Panc1 (cell line): ENCODE results near the gene CACNA1C. TPM values are rescaled to one million over a fixed set of nuclear protein-coding genes. Genes with fewer than 3 reads are reported as not detected.

ENCODE experiments used
- ATAC-seq: fragments of 200-7000 bp; cut with Tn5 transposase; 2 replicates; pipeline ENCODE4 v1.9.1; 2020; ENCODE audit warnings: mild to moderate bottlenecking, moderate library complexity
- BruUV-seq: library from RNA; stranded (reverse); fragments of 400-500 nt; replicated peaks from 2 replicates; lab custom pipeline; 2021; lab: Mats Ljungman, UMichigan
- CTCF ChIA-PET: fragments of 300-600 bp; sonication (Branson Sonifier 250); formaldehyde crosslinking; loops from one replicate; lab custom pipeline; 2022; ENCODE audit warnings: antibody characterized with exemption; lab: Charles Lee
- POLR2A ChIA-PET: fragments of 300-600 bp; sonication (Branson Sonifier 250); formaldehyde crosslinking; loops from one replicate; lab custom pipeline; 2022; ENCODE audit warnings: antibody characterized with exemption; lab: Charles Lee
- DNase-seq: peaks from one replicate; pipeline ENCODE4 v3.0.0-alpha.2; 2010; ENCODE audit warnings: low read depth, low spot score
- H3K27ac ChIP-seq: 2 replicates; pipeline ENCODE4 v1.5.1; 2011; ENCODE audit warnings: mild to moderate bottlenecking, low read length, inconsistent platforms
- H3K27me3 ChIP-seq: fragments of 200-500 bp; sonication (Bioruptor generic); 2 replicates; pipeline ENCODE4 v1.6.0; 2014; ENCODE audit warnings: low read length, inconsistent platforms; ENCODE audit not compliant: control insufficient read depth, insufficient read depth
- H3K36me3 ChIP-seq: fragments of 200-500 bp; sonication (Bioruptor generic); 2 replicates; pipeline ENCODE4 v1.5.1; 2014; ENCODE audit warnings: inconsistent platforms, mild to moderate bottlenecking, low read length, moderate library complexity; ENCODE audit not compliant: control insufficient read depth, insufficient read depth
- H3K4me1 ChIP-seq: 2 replicates; pipeline ENCODE4 v1.5.1; 2011; ENCODE audit warnings: inconsistent platforms, mild to moderate bottlenecking, low read length, moderate library complexity; ENCODE audit not compliant: control insufficient read depth, insufficient read depth
- H3K4me3 ChIP-seq, 2 experiments: 2 replicates each; pipeline ENCODE4 v1.5.1; 2011 to 2012; ENCODE audit warnings: low read depth in 2 of 2, low read length in 2 of 2, mild to moderate bottlenecking in 2 of 2, inconsistent platforms in 1 of 2, moderate library complexity in 1 of 2
- H3K9me3 ChIP-seq: fragments of 200-500 bp; sonication (Bioruptor generic); 2 replicates; pipeline ENCODE4 v1.5.1; 2014; ENCODE audit warnings: low read depth, mild to moderate bottlenecking, inconsistent platforms, low read length, moderate library complexity; ENCODE audit not compliant: control insufficient read depth, insufficient read depth
- POLR2AphosphoS5 ChIP-seq: IDR thresholded peaks from 2 replicates; pipeline ENCODE4 v1.6.1; 2012; ENCODE audit warnings: mild to moderate bottlenecking, low read depth, low read length, moderate library complexity
- SIN3A ChIP-seq: IDR thresholded peaks from 2 replicates; pipeline ENCODE4 v1.6.1; 2012; ENCODE audit warnings: low read depth, mild to moderate bottlenecking, low read length, moderate library complexity, borderline replicate concordance; ENCODE audit not compliant: insufficient read depth
- TCF7L2 ChIP-seq: IDR thresholded peaks from 2 replicates; pipeline ENCODE4 v1.6.1; 2011; ENCODE audit warnings: mild to moderate bottlenecking, low read depth, low read length, inconsistent platforms
- in situ Hi-C: cut with HindIII; loops from 2 replicates; pipeline ENCODE4 v1.10.0; 2016; ENCODE audit warnings: low sequenced_read_pairs, low pct_unique_long_range_greater_than_20kb
- intact Hi-C: fragments of 100-400 bp; cut with micrococcal nuclease; formaldehyde crosslinking; loops from one replicate; pipeline ENCODE4 v1.10.0; 2022; ENCODE audit not compliant: unreplicated experiment
- total RNA-seq: library from RNA; stranded (reverse); gene quantifications from one replicate; pipeline ENCODE4 v1.2.1, GENCODE V29; 2021; ENCODE audit not compliant: unreplicated experiment
- TF ChIP-seq, protein P1 (sequence below), 2 experiments: IDR thresholded peaks; 2 replicates each; pipeline ENCODE4 v1.6.1; 2011 to 2012; ENCODE audit warnings: low read depth in 2 of 2, control low read depth in 1 of 2, low read length in 1 of 2, mild to moderate bottlenecking in 1 of 2, moderate library complexity in 1 of 2; ENCODE audit not compliant: insufficient read depth in 1 of 2
- TF ChIP-seq, protein P2 (sequence below): fragments of 450-650 bp; IDR thresholded peaks from 2 replicates; pipeline ENCODE4 v1.5.1; 2017; ENCODE audit warnings: mild to moderate bottlenecking

Gene CACNA1C
- total RNA-seq, 1 experiment from 2014 or later: 0.03 TPM

DNA sequence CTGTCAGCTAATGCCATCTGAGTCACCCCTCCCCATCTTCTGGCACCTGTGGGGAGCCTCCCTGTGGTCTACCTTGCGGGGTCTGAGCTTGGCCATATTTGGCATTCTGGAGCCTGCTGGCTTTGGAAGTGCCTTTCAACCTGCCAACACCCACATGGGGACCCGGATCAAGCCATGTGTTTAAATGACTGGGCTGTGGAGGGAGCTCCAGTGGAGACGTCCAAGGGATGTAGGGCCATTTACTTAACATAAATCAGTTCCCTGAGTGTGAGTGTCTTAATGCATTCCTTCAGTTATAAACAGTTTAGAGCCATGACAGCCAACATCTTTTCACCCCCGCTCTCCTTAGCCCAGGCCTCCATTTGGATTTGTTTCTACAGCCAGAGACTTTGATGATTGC lies 22.0 kb downstream of the CACNA1C start:
- ChIA-PET POLR2A (no interaction called here), CTCF (no interaction called here)
- DNase-seq: no peak
- intact Hi-C loops (no loop called here), in situ Hi-C loops (no loop called here)
- Histone ChIP-seq H3K27me3 (no peaks in the 10 kb centered on the region), H3K4me3 (no peak overlapping the region), H3K9me3 (no peaks in the 10 kb centered on the region), H3K36me3 (no peaks in the 10 kb centered on the region), H3K27ac (no peak overlapping the region), H3K4me1 (no peaks in the 10 kb centered on the region)
- no TSS peak for BruUV-seq
- ATAC-seq: no peak
- TF ChIP-seq, protein P1, sequence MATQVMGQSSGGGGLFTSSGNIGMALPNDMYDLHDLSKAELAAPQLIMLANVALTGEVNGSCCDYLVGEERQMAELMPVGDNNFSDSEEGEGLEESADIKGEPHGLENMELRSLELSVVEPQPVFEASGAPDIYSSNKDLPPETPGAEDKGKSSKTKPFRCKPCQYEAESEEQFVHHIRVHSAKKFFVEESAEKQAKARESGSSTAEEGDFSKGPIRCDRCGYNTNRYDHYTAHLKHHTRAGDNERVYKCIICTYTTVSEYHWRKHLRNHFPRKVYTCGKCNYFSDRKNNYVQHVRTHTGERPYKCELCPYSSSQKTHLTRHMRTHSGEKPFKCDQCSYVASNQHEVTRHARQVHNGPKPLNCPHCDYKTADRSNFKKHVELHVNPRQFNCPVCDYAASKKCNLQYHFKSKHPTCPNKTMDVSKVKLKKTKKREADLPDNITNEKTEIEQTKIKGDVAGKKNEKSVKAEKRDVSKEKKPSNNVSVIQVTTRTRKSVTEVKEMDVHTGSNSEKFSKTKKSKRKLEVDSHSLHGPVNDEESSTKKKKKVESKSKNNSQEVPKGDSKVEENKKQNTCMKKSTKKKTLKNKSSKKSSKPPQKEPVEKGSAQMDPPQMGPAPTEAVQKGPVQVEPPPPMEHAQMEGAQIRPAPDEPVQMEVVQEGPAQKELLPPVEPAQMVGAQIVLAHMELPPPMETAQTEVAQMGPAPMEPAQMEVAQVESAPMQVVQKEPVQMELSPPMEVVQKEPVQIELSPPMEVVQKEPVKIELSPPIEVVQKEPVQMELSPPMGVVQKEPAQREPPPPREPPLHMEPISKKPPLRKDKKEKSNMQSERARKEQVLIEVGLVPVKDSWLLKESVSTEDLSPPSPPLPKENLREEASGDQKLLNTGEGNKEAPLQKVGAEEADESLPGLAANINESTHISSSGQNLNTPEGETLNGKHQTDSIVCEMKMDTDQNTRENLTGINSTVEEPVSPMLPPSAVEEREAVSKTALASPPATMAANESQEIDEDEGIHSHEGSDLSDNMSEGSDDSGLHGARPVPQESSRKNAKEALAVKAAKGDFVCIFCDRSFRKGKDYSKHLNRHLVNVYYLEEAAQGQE (IDR thresholded peaks at IDR 0.05; ENCODE audit: insufficient read depth in 1 of 2, low read depth in 2 of 2, low read length in 1 of 2): no peak
- no peak for TF ChIP-seq TCF7L2
- no peak for TF ChIP-seq SIN3A
- TF ChIP-seq, protein P2, sequence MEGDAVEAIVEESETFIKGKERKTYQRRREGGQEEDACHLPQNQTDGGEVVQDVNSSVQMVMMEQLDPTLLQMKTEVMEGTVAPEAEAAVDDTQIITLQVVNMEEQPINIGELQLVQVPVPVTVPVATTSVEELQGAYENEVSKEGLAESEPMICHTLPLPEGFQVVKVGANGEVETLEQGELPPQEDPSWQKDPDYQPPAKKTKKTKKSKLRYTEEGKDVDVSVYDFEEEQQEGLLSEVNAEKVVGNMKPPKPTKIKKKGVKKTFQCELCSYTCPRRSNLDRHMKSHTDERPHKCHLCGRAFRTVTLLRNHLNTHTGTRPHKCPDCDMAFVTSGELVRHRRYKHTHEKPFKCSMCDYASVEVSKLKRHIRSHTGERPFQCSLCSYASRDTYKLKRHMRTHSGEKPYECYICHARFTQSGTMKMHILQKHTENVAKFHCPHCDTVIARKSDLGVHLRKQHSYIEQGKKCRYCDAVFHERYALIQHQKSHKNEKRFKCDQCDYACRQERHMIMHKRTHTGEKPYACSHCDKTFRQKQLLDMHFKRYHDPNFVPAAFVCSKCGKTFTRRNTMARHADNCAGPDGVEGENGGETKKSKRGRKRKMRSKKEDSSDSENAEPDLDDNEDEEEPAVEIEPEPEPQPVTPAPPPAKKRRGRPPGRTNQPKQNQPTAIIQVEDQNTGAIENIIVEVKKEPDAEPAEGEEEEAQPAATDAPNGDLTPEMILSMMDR: no peak
- TF ChIP-seq POLR2AphosphoS5: no peak

DNA sequence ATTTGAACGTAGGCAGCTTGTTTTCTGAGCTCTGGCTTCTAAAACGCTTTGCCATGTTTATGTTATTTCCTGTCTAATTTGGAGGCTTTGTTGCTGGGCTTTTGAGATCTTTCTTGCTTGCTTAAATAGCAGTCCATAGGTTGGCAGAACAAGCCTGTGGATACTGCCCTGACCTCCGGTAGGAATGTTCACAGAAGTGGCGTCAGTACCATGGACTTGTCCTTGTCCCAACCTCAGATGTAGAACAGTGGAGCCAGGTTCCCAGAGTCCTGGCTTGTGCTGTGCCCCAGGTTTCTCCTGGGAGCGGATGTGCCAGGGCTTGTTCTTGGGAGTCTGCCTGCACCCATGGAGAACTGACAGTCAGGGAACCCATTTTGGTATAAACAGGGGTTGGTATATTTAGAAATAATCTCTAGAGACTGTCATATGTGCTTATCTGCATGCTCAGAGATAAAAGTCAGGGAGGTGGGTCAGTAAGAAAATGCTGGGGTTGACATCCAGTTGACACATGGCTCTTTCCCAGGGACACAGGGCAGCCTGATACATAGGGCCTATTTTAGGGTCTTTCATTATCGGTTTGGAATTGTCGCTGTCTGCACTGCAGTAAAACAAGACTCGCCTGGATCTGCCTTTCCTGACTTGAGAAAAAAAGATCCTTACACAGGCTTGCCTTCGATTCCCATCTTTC lies 22.9 kb downstream of the CACNA1C start:
- no peak overlapping the region for H3K4me3 ChIP-seq
- intact Hi-C loops (no loop called here), in situ Hi-C loops (no loop called here)
- TF ChIP-seq, protein P1 (IDR thresholded peaks at IDR 0.05; ENCODE audit: insufficient read depth in 1 of 2, low read depth in 2 of 2, low read length in 1 of 2): no peak
- TF ChIP-seq TCF7L2 (no peak), POLR2AphosphoS5 (no peak), SIN3A (no peak)
- TF ChIP-seq, protein P2: no peak
- POLR2A ChIA-PET: no interaction called here
- no peak overlapping the region for H3K27ac ChIP-seq
- H3K36me3 ChIP-seq: no peaks in the 10 kb centered on the region
- BruUV-seq: no TSS peak
- no peaks in the 10 kb centered on the region for H3K4me1 ChIP-seq
- H3K9me3 ChIP-seq: no peaks in the 10 kb centered on the region
- DNase-seq: no peak
- no peak for ATAC-seq
- no peaks in the 10 kb centered on the region for H3K27me3 ChIP-seq
- CTCF ChIA-PET: no interaction called here
